IMR-90 (cell line): ENCODE measurements around the gene BLOC1S5. TPM values are rescaled to one million over a fixed set of nuclear protein-coding genes. Genes with fewer than 3 reads are reported as not detected.

ENCODE experiments used
- ATAC-seq: fragments of 200-7000 bp; cut with Tn5 transposase; 2 replicates; pipeline ENCODE4 v1.9.1; 2020; ENCODE audit warnings: low read depth, mild to moderate bottlenecking, moderate library complexity
- BruUV-seq: library from RNA; stranded (reverse); fragments of 400-500 nt; replicated peaks from 2 replicates; lab custom pipeline; 2021; lab: Mats Ljungman, UMichigan
- CTCF ChIA-PET: fragments of 300-600 bp; formaldehyde crosslinking; extraction: SDS; loops from one replicate; lab custom pipeline; 2021; ENCODE audit warnings: antibody characterized with exemption; lab: Yijun Ruan, JAX
- POLR2A ChIA-PET: fragments of 300-600 bp; sonication (Branson Sonifier 250); formaldehyde crosslinking; loops from one replicate; lab custom pipeline; 2022; ENCODE audit warnings: antibody characterized with exemption; ENCODE audit not compliant: unreplicated experiment; lab: Charles Lee
- DNase-seq: peaks from one replicate; pipeline ENCODE4 v3.0.0; 2013
- H2AFZ ChIP-seq: replicated peaks from 2 replicates; pipeline ENCODE3; 2013; ENCODE audit warnings: low read length, mild to moderate bottlenecking; ENCODE audit not compliant: poor library complexity
- H2AK5ac ChIP-seq: 2 replicates; pipeline ENCODE4 v1.6.1; 2013; ENCODE audit warnings: low read depth, low read length, inconsistent platforms
- H2AK9ac ChIP-seq: replicated peaks from 2 replicates; pipeline ENCODE3; 2013; ENCODE audit warnings: mild to moderate bottlenecking, low read depth, low read length, moderate library complexity; ENCODE audit not compliant: poor library complexity
- H2BK120ac ChIP-seq: 2 replicates; pipeline ENCODE4 v1.6.1; 2013; ENCODE audit warnings: low read depth, low read length, inconsistent platforms
- H2BK15ac ChIP-seq: 3 replicates; pipeline ENCODE4 v1.6.1; 2013; ENCODE audit warnings: low read depth, low read length, inconsistent platforms
- H2BK20ac ChIP-seq: 2 replicates; pipeline ENCODE4 v1.6.1; 2013; ENCODE audit warnings: low read depth, mild to moderate bottlenecking, inconsistent platforms, low read length, moderate library complexity
- H2BK5ac ChIP-seq: 2 replicates; pipeline ENCODE4 v1.6.1; 2013; ENCODE audit warnings: mild to moderate bottlenecking, low read depth, low read length, inconsistent platforms; ENCODE audit not compliant: poor library complexity, severe bottlenecking
- H3K14ac ChIP-seq: replicated peaks from 2 replicates; pipeline ENCODE4 v1.6.1; 2013; ENCODE audit warnings: low read depth, low read length, inconsistent platforms
- H3K18ac ChIP-seq: 2 replicates; pipeline ENCODE4 v1.6.1; 2013; ENCODE audit warnings: low read depth, low read length, control low read depth
- H3K23ac ChIP-seq: 2 replicates; pipeline ENCODE4 v1.6.1; 2013; ENCODE audit warnings: low read depth, low read length, inconsistent platforms
- H3K27ac ChIP-seq: 2 replicates; pipeline ENCODE4 v1.5.1; 2013; ENCODE audit warnings: mild to moderate bottlenecking, control low read depth, low read length; ENCODE audit not compliant: insufficient read depth
- H3K27me3 ChIP-seq: 2 replicates; pipeline ENCODE4 v1.6.1; 2013; ENCODE audit warnings: low read length; ENCODE audit not compliant: control insufficient read depth, insufficient read depth
- H3K36me3 ChIP-seq: 2 replicates; pipeline ENCODE4 v1.6.1; 2013; ENCODE audit warnings: low read length, mixed read lengths; ENCODE audit not compliant: control insufficient read depth, insufficient read depth
- H3K4ac ChIP-seq: 2 replicates; pipeline ENCODE4 v1.6.1; 2013; ENCODE audit warnings: low read depth, low read length, inconsistent platforms
- H3K4me1 ChIP-seq: 2 replicates; pipeline ENCODE4 v1.6.1; 2013; ENCODE audit warnings: low read length, mixed read lengths; ENCODE audit not compliant: control insufficient read depth, insufficient read depth
- H3K4me2 ChIP-seq: 2 replicates; pipeline ENCODE4 v1.6.1; 2013; ENCODE audit warnings: low read depth, mild to moderate bottlenecking, control low read depth, low read length, moderate library complexity
- H3K4me3 ChIP-seq: 2 replicates; pipeline ENCODE4 v1.5.1; 2013; ENCODE audit warnings: low read depth, mild to moderate bottlenecking, control low read depth, low read length, moderate library complexity; ENCODE audit not compliant: insufficient read depth
- H3K56ac ChIP-seq: 2 replicates; pipeline ENCODE4 v1.6.1; 2013; ENCODE audit warnings: low read length, inconsistent platforms; ENCODE audit not compliant: insufficient read depth; ENCODE audit errors: extremely low read depth
- H3K79me1 ChIP-seq, 2 experiments: 2 replicates each; pipeline ENCODE4 v1.6.1; 2013; ENCODE audit warnings: low read length in 2 of 2, inconsistent platforms in 1 of 2, low read depth in 1 of 2
- H3K9ac ChIP-seq: 2 replicates; pipeline ENCODE4 v1.6.1; 2013; ENCODE audit warnings: low read depth, low read length, control low read depth
- H3K9me1 ChIP-seq: 2 replicates; pipeline ENCODE4 v1.6.1; 2013; ENCODE audit warnings: low read length, inconsistent platforms; ENCODE audit not compliant: insufficient read depth
- H3K9me3 ChIP-seq: 2 replicates; pipeline ENCODE4 v1.6.1; 2013; ENCODE audit warnings: low read length; ENCODE audit not compliant: control insufficient read depth, insufficient read depth
- H4K20me1 ChIP-seq: 2 replicates; pipeline ENCODE4 v1.6.1; 2013; ENCODE audit warnings: low read length, inconsistent platforms; ENCODE audit not compliant: insufficient read depth
- H4K5ac ChIP-seq: 2 replicates; pipeline ENCODE4 v1.6.1; 2013; ENCODE audit warnings: mild to moderate bottlenecking, low read depth, low read length, control low read depth
- H4K8ac ChIP-seq, 2 experiments: 2 replicates each; pipeline ENCODE4 v1.6.1; 2013; ENCODE audit warnings: low read depth in 2 of 2, low read length in 2 of 2, control low read depth in 1 of 2, inconsistent platforms in 1 of 2
- H4K91ac ChIP-seq: 2 replicates; pipeline ENCODE4 v1.6.1; 2013; ENCODE audit warnings: low read depth, low read length, inconsistent platforms; ENCODE audit not compliant: insufficient read depth
- CHD1 ChIP-seq: IDR thresholded peaks from 2 replicates; pipeline ENCODE4 v1.6.1; 2012; ENCODE audit warnings: low read depth, low read length, improper control_type of control experiment
- CTCF ChIP-seq: conservative IDR thresholded peaks from 2 replicates; pipeline ENCODE4 v1.5.1; 2012; ENCODE audit warnings: mild to moderate bottlenecking, low read depth, low read length, improper control_type of control experiment
- ELK1 ChIP-seq: fragments of 150-350 bp; IDR thresholded peaks from 2 replicates; pipeline ENCODE4 v1.6.1; 2016; ENCODE audit warnings: low read depth, mild to moderate bottlenecking, low read length, moderate library complexity, borderline replicate concordance
- FOS ChIP-seq: fragments of 150-350 bp; IDR thresholded peaks from 2 replicates; pipeline ENCODE4 v1.6.1; 2016; ENCODE audit warnings: low read depth, low read length
- NFE2L2 ChIP-seq: fragments of 150-350 bp; IDR thresholded peaks from 2 replicates; pipeline ENCODE4 v1.6.1; 2016; ENCODE audit warnings: low read depth, mild to moderate bottlenecking, low read length
- POLR2A ChIP-seq: IDR thresholded peaks from 2 replicates; pipeline ENCODE4 v1.6.1; 2012; ENCODE audit warnings: mild to moderate bottlenecking, low read depth, low read length
- RAD21 ChIP-seq: IDR thresholded peaks from 2 replicates; pipeline ENCODE4 v1.6.1; 2012; ENCODE audit warnings: low read length, improper control_type of control experiment
- RFX5 ChIP-seq: IDR thresholded peaks from 2 replicates; pipeline ENCODE4 v1.8.0; 2012; ENCODE audit warnings: low read depth, mild to moderate bottlenecking, low read length, moderate library complexity
- USF2 ChIP-seq: fragments of 150-350 bp; IDR thresholded peaks from 2 replicates; pipeline ENCODE4 v1.6.1; 2017; ENCODE audit warnings: mild to moderate bottlenecking, antibody characterized with exemption, low read length, low read depth
- WGBS, 2 experiments: methylation state at CpG; one replicate each; pipeline versions ENCODE4 v1.1.5 to v1.1.7; 2013; ENCODE audit warnings: missing lambda C conversion rate in 2 of 2; ENCODE audit not compliant: insufficient read length in 1 of 2; ENCODE audit errors: extremely low coverage in 2 of 2; 5-methylcytosine and 5-hydroxymethylcytosine counted together
- dilution Hi-C: fragments of 300-500 bp; cut with HindIII; formaldehyde crosslinking; loops from one replicate; pipeline ENCODE4 v1.14.3; 2018; ENCODE audit warnings: low sequenced_read_pairs; ENCODE audit not compliant: unreplicated experiment
- in situ Hi-C: fragments of 300-500 bp; cut with MboI; formaldehyde crosslinking; loops from 3 replicates; pipeline ENCODE4 v1.14.3; 2019; ENCODE audit warnings: low sequenced_read_pairs, inconsistent platforms, mixed read lengths
- intact Hi-C: fragments of 100-400 bp; cut with micrococcal nuclease; formaldehyde crosslinking; loops from 2 replicates; pipeline ENCODE4 v1.10.0; 2022
- polyA plus RNA-seq, 3 experiments: library from polyadenylated mRNA; depleted of rRNA; stranded (reverse); fragments of >200 nt; gene quantifications; 2 replicates each; pipeline ENCODE4 v1.2.3, GENCODE V29; 2012; ENCODE audit warnings: low replicate concordance in 1 of 3
- total RNA-seq: library from RNA; depleted of rRNA; stranded (reverse); fragments of >200 nt; gene quantifications from 2 replicates; pipeline ENCODE4 v1.2.3, GENCODE V29; 2012

BLOC1S5 gene
- total and polyA plus RNA-seq, 2 of the 4 experiments (the other 2 are of a cell fraction), result 4.8 to 17.2 TPM

- Histone ChIP-seq H3K9me3 (no peaks in the 10 kb centered on the region), H4K5ac (no peak overlapping the region), H2AK5ac (no peak overlapping the region), H3K56ac (no peak overlapping the region), H3K4me3 (no peak overlapping the region), H3K14ac (no peak overlapping the region), H3K9me1 (no peaks in the 10 kb centered on the region), H3K4me2 (no peak overlapping the region), H3K23ac (no peak overlapping the region), H3K27me3 (no peaks in the 10 kb centered on the region), H2AK9ac (no peak overlapping the region), H2BK20ac (no peak overlapping the region), H3K36me3 (no peaks in the 10 kb centered on the region; the same call in 1 of the 2 replicates), H2BK15ac (no peak overlapping the region), H4K8ac (no peak overlapping the region), H4K20me1 (no peaks in the 10 kb centered on the region), H2AFZ (no peak overlapping the region), H3K4me1 (no peaks in the 10 kb centered on the region), H3K18ac (no peak overlapping the region), H2BK5ac (no peak overlapping the region), H3K79me1 (peaks cover 17% of the 10 kb centered on the region in 2 experiments), H3K9ac (no peak overlapping the region), H3K4ac (no peak overlapping the region), H4K91ac (no peak overlapping the region), H3K27ac (no peak overlapping the region), H2BK120ac (no peak overlapping the region)
- ATAC-seq (no peak), DNase-seq (no peak)
- in situ Hi-C loops, result no loop called here
- whole genome bisulfite sequencing, 2 experiments, result no CpG with 5 or more reads among the region's 3 CpGs
- intact Hi-C loops, result no loop called here
- TF ChIP-seq RFX5 (no peak), POLR2A (no peak), CHD1 (no peak), NFE2L2 (no peak), RAD21 (no peak), FOS (no peak), CTCF (no peak), USF2 (no peak), ELK1 (no peak)
- BruUV-seq, result no TSS peak
- dilution Hi-C loops, result no loop called here
- ChIA-PET POLR2A (no interaction called here), CTCF (no interaction called here)
Measured at GRCh38 chr6:8026800-8027199, 37.4 kb downstream of the BLOC1S5 start.
